Measurements from ENCODE around the gene FRS2. TPM values are rescaled to one million over a fixed set of nuclear protein-coding genes. Genes with fewer than 3 reads are reported as not detected.

The FRS2 gene
- total RNA-seq, 2 experiments from 2014 or later = 8.6 to 9.5 TPM

DNA sequence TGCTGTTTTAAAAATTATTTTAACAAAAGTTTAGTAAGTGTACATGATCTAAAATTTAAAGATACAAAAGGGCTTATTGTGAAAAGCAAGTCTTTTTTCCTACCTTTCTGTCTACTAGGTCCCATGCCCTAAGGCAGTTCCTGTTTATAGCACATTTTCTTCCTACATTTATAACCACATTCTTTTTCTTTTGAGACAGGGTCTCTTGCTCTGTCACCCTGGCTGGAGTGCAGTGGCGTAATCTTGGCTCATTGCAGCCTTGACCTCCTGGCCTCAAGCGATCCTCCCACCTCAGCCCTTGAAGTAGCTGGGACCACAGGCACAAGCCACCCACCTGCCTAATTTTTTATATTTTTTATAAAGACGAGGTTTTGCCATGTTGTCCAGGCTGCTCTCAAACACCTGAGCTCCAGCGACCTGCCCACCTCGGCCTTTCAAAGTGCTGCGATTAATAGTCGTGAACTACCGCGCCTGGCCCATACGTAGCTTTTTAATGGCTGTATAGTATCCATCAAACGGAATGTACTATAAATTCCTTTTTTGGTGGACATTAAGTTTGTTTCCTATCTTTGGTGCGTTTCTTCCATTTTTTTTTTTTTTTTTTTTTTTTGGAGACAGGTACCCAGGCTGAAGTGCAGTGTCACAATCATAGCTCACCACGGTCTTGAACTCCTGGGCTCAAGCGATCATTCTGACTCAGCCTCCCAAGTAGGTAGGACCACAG is 20.9 kb downstream of the FRS2 start:
- Mint-ChIP-seq H3K4me3 (no peak overlapping the region), H3K4me1 (ENCODE audit: low read depth) (peaks cover 19% of the 10 kb centered on the region), H3K27ac (no peak overlapping the region), H3K9me3 (no peaks in the 10 kb centered on the region), H3K36me3 (peaks cover 28% of the 10 kb centered on the region), H3K27me3 (no peaks in the 10 kb centered on the region)
- POLR2A ChIA-PET = interaction anchor here (0.7 kb wide), 1 partner anchor 550 kb away, joined by 3 read pairs; no protein-coding TSS in a partner anchor
- CTCF ChIA-PET = no interaction called here
- intact Hi-C loops (cut with micrococcal nuclease) = no loop called here
- DNase-seq = no peak

GRCh38 chr12:69492739-69493138 is 22.6 kb downstream of the FRS2 start:
- Mint-ChIP-seq H3K27ac (no peak overlapping the region), H3K4me3 (no peak overlapping the region), H3K36me3 (peaks cover 13% of the 10 kb centered on the region), H3K9me3 (no peaks in the 10 kb centered on the region), H3K27me3 (no peaks in the 10 kb centered on the region), H3K4me1 (ENCODE audit: low read depth) (peaks cover 23% of the 10 kb centered on the region)
- intact Hi-C loops (cut with micrococcal nuclease) = no loop called here
- POLR2A ChIA-PET = no interaction called here
- CTCF ChIA-PET = no interaction called here
- DNase-seq = no peak

- POLR2A ChIA-PET = no interaction called here
- no peaks in the 10 kb centered on the region for H3K27me3 Mint-ChIP-seq
- intact Hi-C loops (cut with micrococcal nuclease) = no loop called here
Measured at GRCh38 chr12:69495071-69495470, 24.9 kb downstream of the FRS2 start.

DNA sequence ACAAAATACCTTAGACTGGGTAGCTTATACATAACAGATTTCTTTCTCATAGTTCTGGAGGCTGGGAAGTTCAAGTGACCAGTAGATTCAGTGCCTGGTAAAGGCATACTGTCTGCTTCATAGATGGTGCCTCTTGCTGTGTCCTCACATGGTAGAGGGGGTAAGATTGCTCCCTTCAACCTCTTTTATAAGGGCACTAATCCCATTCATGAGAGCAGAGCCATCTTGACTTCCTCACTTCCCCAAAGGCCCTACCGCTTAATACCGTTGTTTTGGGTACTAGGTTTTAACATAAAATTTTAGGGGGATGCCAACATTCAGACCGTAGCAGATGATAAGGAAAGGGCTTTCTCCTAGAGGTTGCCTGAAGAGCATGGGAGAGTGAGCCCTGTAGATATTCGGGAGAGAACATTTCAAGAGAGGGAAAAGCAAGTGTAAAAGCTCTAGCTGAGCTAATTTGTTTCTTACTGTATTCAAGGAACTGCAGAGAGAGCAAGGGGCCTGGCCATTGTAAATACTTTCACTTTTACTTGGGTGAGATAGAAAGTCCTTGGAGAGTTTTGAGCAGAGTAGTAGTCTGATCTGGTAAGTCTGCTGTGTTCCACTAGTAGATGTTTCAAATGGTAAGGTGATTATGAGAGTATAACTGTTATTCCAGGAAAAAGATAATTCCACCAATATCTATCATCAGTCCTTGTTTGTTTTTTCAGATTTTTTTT is 27.3 kb downstream of the FRS2 start:
- Mint-ChIP-seq H3K4me3 (no peak overlapping the region), H3K36me3 (peaks cover 3% of the 10 kb centered on the region), H3K9me3 (no peaks in the 10 kb centered on the region), H3K4me1 (ENCODE audit: low read depth) (peaks cover 35% of the 10 kb centered on the region), H3K27ac (no peak overlapping the region), H3K27me3 (no peaks in the 10 kb centered on the region)
- ChIA-PET CTCF (interaction anchor here (0.5 to 0.6 kb wide), 2 partner anchors 206 to 461 kb away, joined by 3 read pairs; no protein-coding TSS in a partner anchor), POLR2A (no interaction called here)
- intact Hi-C loops (cut with micrococcal nuclease) = no loop called here
- no peak for DNase-seq

More at GRCh38 chr12:69495071-69495470, 24.9 kb downstream of the FRS2 start:
- Mint-ChIP-seq H3K4me1 (ENCODE audit: low read depth) (peaks cover 34% of the 10 kb centered on the region), H3K27ac (no peak overlapping the region), H3K9me3 (no peaks in the 10 kb centered on the region), H3K4me3 (no peak overlapping the region), H3K36me3 (peaks cover 8% of the 10 kb centered on the region)
- no peak for DNase-seq
- CTCF ChIA-PET = interaction anchor here (1.5 kb wide), 1 partner anchor 76 kb away, joined by 4 read pairs; no protein-coding TSS in a partner anchor

DNA sequence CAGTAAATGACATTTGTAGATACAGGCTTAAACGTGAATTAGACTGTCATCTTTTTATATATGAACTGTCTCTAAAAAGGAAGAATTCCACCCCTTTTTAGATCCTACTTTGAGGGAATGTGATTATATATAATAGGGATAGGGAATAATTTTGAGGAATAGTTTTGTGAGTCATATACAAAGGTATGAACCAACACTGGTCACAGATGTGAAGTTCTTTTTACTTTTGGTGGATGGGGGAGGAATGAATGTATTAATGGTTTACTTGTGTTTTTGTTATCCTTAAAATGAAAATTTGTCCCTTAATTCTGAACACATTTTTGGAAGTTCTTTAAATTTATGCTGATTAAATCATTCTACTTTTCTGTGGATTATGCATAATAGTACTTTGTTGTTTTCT is 30.4 kb downstream of the FRS2 start:
- no peaks in the 10 kb centered on the region for H3K9me3 Mint-ChIP-seq
- DNase-seq = no peak
- ChIA-PET CTCF (no interaction called here), POLR2A (no interaction called here)
- H3K36me3 Mint-ChIP-seq = no peaks in the 10 kb centered on the region
- peaks cover 39% of the 10 kb centered on the region for H3K4me1 Mint-ChIP-seq (ENCODE audit: low read depth)
- H3K4me3 Mint-ChIP-seq = no peak overlapping the region
- H3K27me3 Mint-ChIP-seq = no peaks in the 10 kb centered on the region
- H3K27ac Mint-ChIP-seq = no peak overlapping the region
- intact Hi-C loops (cut with micrococcal nuclease) = no loop called here

DNA sequence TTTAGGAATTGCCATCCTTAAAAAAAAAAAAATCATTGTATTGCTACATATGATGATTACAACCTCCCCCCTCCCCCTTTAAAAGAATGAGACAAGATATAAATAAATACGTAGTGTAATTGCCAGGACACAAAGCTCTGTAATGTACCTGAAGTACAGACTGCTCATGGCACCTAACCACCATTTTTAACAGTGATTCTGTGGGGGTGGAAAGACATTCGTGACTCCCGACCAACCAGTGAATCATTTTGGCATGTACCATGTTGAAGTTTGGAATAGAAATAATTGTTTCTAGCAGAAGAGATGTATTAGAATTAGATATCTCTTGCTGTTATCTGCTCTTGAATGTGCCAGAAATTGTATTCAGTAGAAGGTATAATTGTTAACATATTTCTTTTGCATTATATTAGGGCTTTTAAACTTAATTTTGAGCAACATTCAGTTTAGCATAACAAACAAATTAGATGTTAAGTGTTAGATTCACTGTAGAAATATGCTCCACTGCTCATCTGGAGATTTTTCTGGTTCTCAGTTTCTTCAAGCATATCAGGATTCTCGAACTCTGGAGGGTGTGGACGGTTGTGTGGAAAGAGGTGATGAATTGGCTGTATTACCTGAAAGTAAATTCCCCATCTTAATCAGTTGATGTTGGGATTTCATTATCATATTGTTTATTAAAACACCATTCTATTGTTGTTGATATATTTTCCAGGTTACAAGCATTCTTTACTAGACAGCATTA is 31.1 kb downstream of the FRS2 start:
- peaks cover 39% of the 10 kb centered on the region for H3K4me1 Mint-ChIP-seq (ENCODE audit: low read depth)
- CTCF ChIA-PET = no interaction called here

GRCh38 chr12:69502345-69503081 is 32.3 kb downstream of the FRS2 start:
- H3K27ac Mint-ChIP-seq = no peak overlapping the region
- no peak for DNase-seq
- ChIA-PET POLR2A (no interaction called here), CTCF (no interaction called here)
- no peaks in the 10 kb centered on the region for H3K9me3 Mint-ChIP-seq
- no peak overlapping the region for H3K4me3 Mint-ChIP-seq
- H3K27me3 Mint-ChIP-seq = no peaks in the 10 kb centered on the region
- peaks cover 34% of the 10 kb centered on the region for H3K4me1 Mint-ChIP-seq (ENCODE audit: low read depth)
- H3K36me3 Mint-ChIP-seq = no peaks in the 10 kb centered on the region
- intact Hi-C loops (cut with micrococcal nuclease) = no loop called here

More for the DNA sequence above, 31.1 kb downstream of the FRS2 start:
- Mint-ChIP-seq H3K4me3 (no peak overlapping the region), H3K9me3 (no peaks in the 10 kb centered on the region), H3K36me3 (no peaks in the 10 kb centered on the region), H3K27ac (no peak overlapping the region), H3K27me3 (no peaks in the 10 kb centered on the region)
- intact Hi-C loops (cut with micrococcal nuclease) = no loop called here
- POLR2A ChIA-PET = no interaction called here
- DNase-seq = no peak

DNA sequence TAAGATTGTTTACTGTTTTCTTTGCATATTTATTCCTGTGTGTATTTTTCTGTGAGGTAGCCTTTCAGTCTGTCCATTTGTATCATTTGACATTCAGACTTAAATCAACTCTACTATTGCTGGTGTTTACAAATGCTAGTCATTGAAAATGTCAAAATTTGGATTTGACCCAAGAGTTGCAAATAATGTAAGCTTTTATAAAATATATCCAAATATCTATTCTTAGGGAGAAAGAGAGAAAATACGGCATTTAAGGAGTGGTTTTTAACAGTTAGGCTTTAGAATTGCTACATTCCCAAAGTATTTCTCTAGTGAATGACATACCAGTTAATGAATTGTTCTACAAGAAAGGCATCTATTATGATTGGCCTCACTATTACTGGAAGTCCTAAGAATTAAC is 37.9 kb downstream of the FRS2 start:
- Mint-ChIP-seq H3K27ac (no peak overlapping the region), H3K4me3 (no peak overlapping the region), H3K9me3 (no peaks in the 10 kb centered on the region), H3K27me3 (no peaks in the 10 kb centered on the region), H3K4me1 (ENCODE audit: low read depth) (peaks cover 44% of the 10 kb centered on the region), H3K36me3 (no peaks in the 10 kb centered on the region)
- DNase-seq = no peak
- CTCF ChIA-PET = no interaction called here
- POLR2A ChIA-PET = no interaction called here
- intact Hi-C loops (cut with micrococcal nuclease) = no loop called here

- Mint-ChIP-seq H3K36me3 (no peaks in the 10 kb centered on the region), H3K27ac (no peak overlapping the region), H3K4me3 (no peak overlapping the region), H3K9me3 (no peaks in the 10 kb centered on the region), H3K27me3 (no peaks in the 10 kb centered on the region), H3K4me1 (ENCODE audit: low read depth) (peaks cover 44% of the 10 kb centered on the region)
- ChIA-PET POLR2A (no interaction called here), CTCF (no interaction called here)
- intact Hi-C loops (cut with micrococcal nuclease) = no loop called here
- DNase-seq = no peak
Measured at GRCh38 chr12:69508621-69509020, 38.4 kb downstream of the FRS2 start.

- no peaks in the 10 kb centered on the region for H3K9me3 Mint-ChIP-seq
- POLR2A ChIA-PET = no interaction called here
- DNase-seq = no peak
- no peak overlapping the region for H3K27ac Mint-ChIP-seq
- CTCF ChIA-PET = no interaction called here
- H3K36me3 Mint-ChIP-seq = no peaks in the 10 kb centered on the region
- H3K27me3 Mint-ChIP-seq = no peaks in the 10 kb centered on the region
- H3K4me1 Mint-ChIP-seq (ENCODE audit: low read depth) = peaks cover 48% of the 10 kb centered on the region
- intact Hi-C loops (cut with micrococcal nuclease) = no loop called here
- no peak overlapping the region for H3K4me3 Mint-ChIP-seq
Measured at GRCh38 chr12:69509308-69509736, 39.1 kb downstream of the FRS2 start.

DNA sequence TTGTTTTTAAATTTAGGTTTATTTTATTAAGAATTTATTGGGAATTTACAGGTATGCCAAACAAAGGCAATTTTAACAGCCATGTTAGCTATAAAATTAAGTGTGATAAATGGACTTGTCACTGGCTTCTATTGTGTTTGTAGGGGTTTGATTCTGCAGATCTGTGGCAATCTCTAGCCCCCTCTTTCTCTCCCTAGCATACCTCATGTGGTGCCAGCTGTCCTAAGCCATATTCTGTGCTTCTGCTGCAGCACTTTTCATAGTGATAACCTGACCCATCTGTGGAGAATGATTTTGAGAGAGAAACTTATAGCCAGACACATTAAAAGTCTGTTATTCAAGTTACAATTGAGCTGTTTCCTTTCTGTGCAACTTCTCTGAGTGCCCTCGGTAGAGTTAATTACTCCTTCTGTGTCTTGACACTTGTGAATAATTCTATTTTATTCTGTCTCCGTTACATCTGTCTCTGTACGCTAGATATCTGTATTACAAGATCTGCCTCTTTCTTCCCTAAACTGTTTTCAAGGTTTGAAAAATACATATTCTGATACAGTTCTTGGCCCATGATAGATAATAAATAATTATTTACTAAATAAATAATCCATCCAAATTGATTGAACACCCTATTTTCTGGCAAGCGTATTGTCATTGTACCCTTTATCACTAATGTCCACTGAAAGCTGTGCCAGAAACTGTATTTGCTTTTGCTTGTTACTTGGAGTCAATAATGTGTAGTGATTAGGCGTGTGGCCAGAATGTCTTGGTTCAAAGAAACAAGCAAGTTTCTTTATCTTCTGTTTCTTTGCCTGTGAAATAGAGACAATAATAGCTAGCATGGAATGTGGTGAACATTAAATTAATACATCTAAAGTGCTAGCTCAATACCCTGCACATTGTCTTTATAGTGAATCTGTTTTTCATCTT is 40.0 kb downstream of the FRS2 start:
- peaks cover 53% of the 10 kb centered on the region for H3K4me1 Mint-ChIP-seq (ENCODE audit: low read depth)
- CTCF ChIA-PET = no interaction called here

More for the DNA sequence above, 40.0 kb downstream of the FRS2 start:
- no peak overlapping the region for H3K27ac Mint-ChIP-seq
- H3K4me3 Mint-ChIP-seq = no peak overlapping the region
- no peaks in the 10 kb centered on the region for H3K27me3 Mint-ChIP-seq
- no peak for DNase-seq
- H3K9me3 Mint-ChIP-seq = no peaks in the 10 kb centered on the region
- intact Hi-C loops (cut with micrococcal nuclease) = no loop called here
- no peaks in the 10 kb centered on the region for H3K36me3 Mint-ChIP-seq
- POLR2A ChIA-PET = no interaction called here
